GM12878 (cell line): ENCODE data around the gene RNF32. TPM values are rescaled to one million over a fixed set of nuclear protein-coding genes. Genes with fewer than 3 reads are reported as not detected.

Experiments used
- ATAC-seq: fragments of 200-7000 bp; cut with Tn5 transposase; 3 replicates; pipeline ENCODE4 v1.9.1; 2020; ENCODE audit warnings: mild to moderate bottlenecking, moderate library complexity
- BruUV-seq: library from RNA; stranded (reverse); fragments of 400-500 nt; replicated peaks from 2 replicates; lab custom pipeline; 2021; lab: Mats Ljungman, UMichigan
- CTCF ChIA-PET: fragments of 300-600 bp; sonication (Branson Sonifier 250); formaldehyde crosslinking; extraction: SDS; loops from one replicate; lab custom pipeline; 2021; ENCODE audit warnings: inconsistent platforms; lab: Yijun Ruan, JAX
- POLR2A ChIA-PET: fragments of 350-600 bp; formaldehyde crosslinking; extraction: SDS; loops from one replicate; lab custom pipeline; 2021; ENCODE audit warnings: inconsistent platforms; lab: Charles Lee
- RAD21 ChIA-PET: fragments of 300-600 bp; sonication (Branson Sonifier 250); formaldehyde crosslinking; loops from one replicate; lab custom pipeline; 2023; ENCODE audit warnings: antibody characterized with exemption; ENCODE audit not compliant: unreplicated experiment; lab: Charles Lee
- SMC1A ChIA-PET: fragments of 300-600 bp; sonication (Branson Sonifier 250); formaldehyde crosslinking; loops from one replicate; lab custom pipeline; 2023; ENCODE audit not compliant: unreplicated experiment, uncharacterized antibody; lab: Charles Lee
- DNase-seq: peaks from one replicate; pipeline ENCODE4 v3.0.0-alpha.2; 2011; ENCODE audit warnings: low read depth, low spot score
- FAIRE-seq: peaks from 3 replicates; lab custom pipeline; 2011; peaks lifted over from hg19 to GRCh38; lab: Jason Lieb, UNC
- H2AFZ ChIP-seq: 2 replicates; pipeline ENCODE4 v1.6.0; 2011; ENCODE audit warnings: low read depth, low read length, control low read depth; ENCODE audit not compliant: control insufficient read depth
- H3K27ac ChIP-seq: 2 replicates; pipeline ENCODE4 v1.5.1; 2011; ENCODE audit warnings: control low read depth; ENCODE audit not compliant: control insufficient read depth, insufficient read depth
- H3K27me3 ChIP-seq, 2 experiments: replicated peaks in 1 of 2; 2 replicates each; pipeline versions ENCODE4 v1.6.0 to v1.6.1; 2011; ENCODE audit warnings: low read length in 1 of 2; ENCODE audit not compliant: control insufficient read depth in 2 of 2, insufficient read depth in 2 of 2
- H3K36me3 ChIP-seq, 2 experiments: 2 replicates each; pipeline ENCODE4 v1.5.1; 2011; ENCODE audit warnings: low read length in 1 of 2; ENCODE audit not compliant: control insufficient read depth in 2 of 2, insufficient read depth in 2 of 2
- H3K4me1 ChIP-seq: 2 replicates; pipeline ENCODE4 v1.6.1; 2011; ENCODE audit warnings: mild to moderate bottlenecking, low read length, moderate library complexity, mixed read lengths; ENCODE audit not compliant: control insufficient read depth, insufficient read depth
- H3K4me2 ChIP-seq: 2 replicates; pipeline ENCODE4 v1.6.0; 2011; ENCODE audit warnings: control low read depth; ENCODE audit not compliant: control insufficient read depth, insufficient read depth
- H3K4me3 ChIP-seq: fragments of 200-600 bp; sonication (generic); 2 replicates; pipeline ENCODE4 v1.5.1; 2016
- H3K79me2 ChIP-seq: 2 replicates; pipeline ENCODE4 v1.6.0; 2011; ENCODE audit warnings: low read length; ENCODE audit not compliant: control insufficient read depth, insufficient read depth
- H3K9ac ChIP-seq: 2 replicates; pipeline ENCODE4 v1.8.0; 2011; ENCODE audit warnings: low read length, control low read depth, mixed read lengths; ENCODE audit not compliant: control insufficient read depth, insufficient read depth
- H3K9me3 ChIP-seq: replicated peaks from 3 replicates; pipeline ENCODE4 v1.5.1; 2011; ENCODE audit warnings: mild to moderate bottlenecking, low read length; ENCODE audit not compliant: control insufficient read depth, insufficient read depth
- H4K20me1 ChIP-seq: 2 replicates; pipeline ENCODE4 v1.6.0; 2011; ENCODE audit not compliant: control insufficient read depth, insufficient read depth
- BRCA1 ChIP-seq: IDR thresholded peaks from 2 replicates; pipeline ENCODE4 v1.6.1; 2011; ENCODE audit warnings: low read depth, low read length, improper control_type of control experiment
- EP300 ChIP-seq, 2 experiments: fragments of 150-350 bp in 1 of 2; IDR thresholded peaks; 2 replicates each; pipeline ENCODE4 v1.6.1; 2011 to 2012; ENCODE audit warnings: low read depth in 2 of 2, low read length in 2 of 2, borderline replicate concordance in 1 of 2, improper control_type of control experiment in 1 of 2, inconsistent platforms in 1 of 2; ENCODE audit not compliant: control insufficient read depth in 1 of 2
- NFYB ChIP-seq: IDR thresholded peaks from 2 replicates; pipeline ENCODE4 v1.6.1; 2011; ENCODE audit warnings: low read depth, mild to moderate bottlenecking, low read length, improper control_type of control experiment, moderate library complexity; ENCODE audit not compliant: insufficient read depth
- POU2F2 ChIP-seq: IDR thresholded peaks from 3 replicates; pipeline ENCODE4 v1.6.1; 2011; ENCODE audit warnings: low read depth, mild to moderate bottlenecking, low read length, borderline replicate concordance
- RELA ChIP-seq: fragments of 450-650 bp; IDR thresholded peaks from 2 replicates; pipeline ENCODE4 v1.8.0; 2014; ENCODE audit warnings: borderline replicate concordance; ENCODE audit not compliant: partially characterized antibody
- SPI1 ChIP-seq: IDR thresholded peaks from 2 replicates; pipeline ENCODE4 v1.6.1; 2011; ENCODE audit warnings: low read depth, mild to moderate bottlenecking, low read length, moderate library complexity, borderline replicate concordance; ENCODE audit not compliant: insufficient read depth
- SUZ12 ChIP-seq: fragments of 200-600 bp; sonication (generic); IDR thresholded peaks from one replicate; pipeline ENCODE4 v1.6.1; 2018; ENCODE audit warnings: antibody characterized with exemption, mild to moderate bottlenecking; ENCODE audit not compliant: unreplicated experiment
- TBL1XR1 ChIP-seq: IDR thresholded peaks from 2 replicates; pipeline ENCODE4 v1.6.1; 2012; ENCODE audit warnings: low read depth, low read length, improper control_type of control experiment
- YBX1 ChIP-seq: fragments of 450-650 bp; IDR thresholded peaks from 2 replicates; pipeline ENCODE4 v1.6.1; 2016; ENCODE audit warnings: antibody characterized with exemption
- ZNF217 ChIP-seq: fragments of 450-650 bp; IDR thresholded peaks from 2 replicates; pipeline ENCODE4 v1.6.1; 2017; ENCODE audit warnings: antibody characterized with exemption, mild to moderate bottlenecking
- WGBS: methylation state at CpG from one replicate; pipeline ENCODE4 v1.1.6; 2016; ENCODE audit warnings: low lambda C conversion rate; ENCODE audit not compliant: insufficient replicate concordance, insufficient coverage; ENCODE audit errors: missing lambda C conversion rate; 5-methylcytosine and 5-hydroxymethylcytosine counted together
- in situ Hi-C: fragments of 300-500 bp; cut with MboI; formaldehyde crosslinking; loops from 9 replicates; pipeline ENCODE4 v1.14.3; 2018; ENCODE audit warnings: mixed read lengths
- intact Hi-C: fragments of 100-400 bp; cut with micrococcal nuclease; formaldehyde crosslinking; loops from one replicate; pipeline ENCODE4 v1.14.2; 2022; ENCODE audit not compliant: unreplicated experiment
- polyA plus RNA-seq, 11 experiments: library from polyadenylated mRNA; depleted of rRNA in 4 of 11; unstranded in 6 of 11; stranded (reverse) in 5 of 11; fragments of >200 nt; fragmentation: Nextera tagmentation in 4 of 11; fragmentation: Illumina TruSeq in 1 of 11; extraction: Ambion mirVana in 4 of 11; extraction: Trizol in 1 of 11; gene quantifications; 1 replicate in 1 of 11; 2 replicates in 10 of 11; pipeline versions ENCODE4 v1.2.1 to v1.2.3, GENCODE V29; 2011 to 2016; ENCODE audit warnings: inconsistent platforms in 2 of 11, missing spikeins in 2 of 11, low read depth in 1 of 11
- total RNA-seq, 4 experiments: library from RNA; depleted of rRNA in 3 of 4; stranded (reverse); fragments of >200 nt in 3 of 4; fragmentation: Illumina TruSeq in 1 of 4; extraction: Trizol in 1 of 4; gene quantifications; 2 replicates each; pipeline versions ENCODE4 v1.2.1 to v1.2.3, GENCODE V29; 2013 to 2021
- TF ChIP-seq, protein P1 (sequence below): IDR thresholded peaks from 2 replicates; pipeline ENCODE4 v1.6.1; 2011; ENCODE audit warnings: low read depth, mild to moderate bottlenecking, low read length, moderate library complexity, borderline replicate concordance; ENCODE audit errors: extremely low read depth
- TF ChIP-seq, protein P2 (sequence below): IDR thresholded peaks from 2 replicates; pipeline ENCODE4 v1.6.1; 2012; ENCODE audit warnings: low read depth, low read length, improper control_type of control experiment

RNF32 gene
- total and polyA plus RNA-seq, 10 of the 15 experiments (the other 5 are each of a cell fraction or from before 2014, with no cell fraction given), result 2.5 to 7.2 (median 3.7) TPM

DNA sequence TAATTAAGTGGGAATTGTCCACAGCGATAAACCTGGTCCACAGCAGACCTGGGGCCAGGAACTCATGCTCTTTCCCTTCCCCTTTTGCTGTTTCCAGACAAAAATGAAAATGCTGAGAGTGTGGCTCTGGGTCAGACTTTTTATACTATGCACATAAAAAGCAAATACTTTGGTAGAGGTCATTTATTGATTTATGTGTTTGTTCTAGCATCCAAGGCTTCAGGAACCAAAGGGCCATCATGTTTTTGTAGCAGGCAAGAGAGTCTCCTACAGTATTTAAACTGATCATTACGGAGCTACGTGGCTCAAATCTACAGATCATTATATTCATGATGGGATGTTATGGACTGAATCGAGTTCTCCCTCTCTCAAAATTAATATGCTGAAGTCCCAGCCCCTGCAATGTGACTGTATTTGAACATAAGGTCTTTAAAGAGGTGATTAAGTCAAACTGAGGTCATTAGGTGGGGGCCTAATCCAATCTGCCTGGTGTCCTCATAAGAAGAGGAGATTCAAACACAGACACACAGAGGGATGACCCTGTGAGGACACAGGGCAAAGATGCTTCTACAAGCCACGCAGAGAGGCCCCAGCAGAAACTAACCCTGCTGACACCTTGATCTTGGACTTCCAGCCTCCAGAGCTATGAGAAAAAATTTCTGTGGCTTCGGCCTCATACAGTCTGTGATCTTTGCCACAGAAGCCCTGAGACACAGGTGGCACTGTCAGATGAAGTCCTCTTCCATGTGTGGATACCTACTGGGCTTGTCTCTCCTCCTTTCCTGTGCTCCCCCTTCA lies 46.1 kb upstream of the RNF32 start:
- no peaks in the 10 kb centered on the region for H3K4me1 ChIP-seq
- RAD21 ChIA-PET, result no interaction called here
- H2AFZ ChIP-seq, result no peak overlapping the region
- intact Hi-C loops, result no loop called here
- no peaks in the 10 kb centered on the region for H3K36me3 ChIP-seq
- H3K27me3 ChIP-seq, result no peaks in the 10 kb centered on the region
- WGBS, result 36% methylated on average over 6 of the region's 6 CpGs
- no peak overlapping the region for H3K27ac ChIP-seq
- DNase-seq (no peak), FAIRE-seq (no peak), ATAC-seq (no peak)
- no peaks in the 10 kb centered on the region for H4K20me1 ChIP-seq
- CTCF ChIA-PET, result interaction anchor here (0.8 to 1.5 kb wide), 3 partner anchors 8 to 15 kb away, joined by 3 to 7 read pairs (median 3); no protein-coding TSS in a partner anchor
- no peak overlapping the region for H3K4me2 ChIP-seq
- BruUV-seq, result no TSS peak
- no peak overlapping the region for H3K4me3 ChIP-seq
- POLR2A ChIA-PET, result no interaction called here
- SMC1A ChIA-PET, result interaction anchor here (2.3 kb wide), 1 partner anchor 9 kb away, joined by 12 read pairs; no protein-coding TSS in a partner anchor
- H3K9ac ChIP-seq, result no peak overlapping the region
- no peaks in the 10 kb centered on the region for H3K79me2 ChIP-seq
- H3K9me3 ChIP-seq, result no peaks in the 10 kb centered on the region; the same call in 2 of the 3 replicates
- TF ChIP-seq YBX1, result no peak
- TF ChIP-seq BRCA1, result no peak
- no peak for TF ChIP-seq NFYB
- no peak for TF ChIP-seq SPI1
- no peak for TF ChIP-seq EP300 (IDR thresholded peaks at IDR 0.05; ENCODE audit: borderline replicate concordance in 1 of 2, control insufficient read depth in 1 of 2, low read depth in 2 of 2, low read length in 2 of 2)
- in situ Hi-C loops, result no loop called here

DNA sequence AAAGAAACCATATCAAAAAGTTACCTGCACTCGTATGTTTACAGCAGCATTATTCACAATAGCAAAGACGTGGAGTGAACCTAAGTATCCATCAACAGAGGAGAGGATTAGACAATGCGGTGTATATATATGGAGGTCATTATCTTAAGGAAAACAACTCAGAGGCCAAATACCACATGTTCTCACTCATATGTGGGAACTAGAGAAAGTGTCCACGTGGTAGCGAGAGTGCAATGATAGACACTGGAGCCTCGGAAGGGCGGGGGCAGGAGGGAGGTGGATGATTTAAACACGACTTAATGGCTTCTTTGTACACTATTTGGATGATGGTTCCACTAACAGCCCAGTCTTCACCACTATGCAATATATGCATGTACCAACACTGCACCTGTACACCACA lies 40.1 kb upstream of the RNF32 start:
- no peaks in the 10 kb centered on the region for H3K36me3 ChIP-seq
- ChIA-PET CTCF (no interaction called here), RAD21 (no interaction called here), SMC1A (no interaction called here), POLR2A (no interaction called here)
- H3K9ac ChIP-seq, result no peak overlapping the region
- no peaks in the 10 kb centered on the region; a peak in 1 of 4 replicates for H3K27me3 ChIP-seq
- no peaks in the 10 kb centered on the region for H3K9me3 ChIP-seq
- DNase-seq (no peak), ATAC-seq (no peak), FAIRE-seq (no peak)
- H3K4me3 ChIP-seq, result no peak overlapping the region
- H2AFZ ChIP-seq, result no peak overlapping the region
- H4K20me1 ChIP-seq, result no peaks in the 10 kb centered on the region
- H3K27ac ChIP-seq, result no peak overlapping the region
- intact Hi-C loops (no loop called here), in situ Hi-C loops (no loop called here)
- 54% methylated on average over 8 of the region's 8 CpGs for WGBS
- H3K4me2 ChIP-seq, result no peak overlapping the region
- no peaks in the 10 kb centered on the region for H3K4me1 ChIP-seq
- BruUV-seq, result no TSS peak
- no peaks in the 10 kb centered on the region for H3K79me2 ChIP-seq
- no peak for TF ChIP-seq RELA
- TF ChIP-seq POU2F2, result no peak
- no peak for TF ChIP-seq SUZ12
- no peak for TF ChIP-seq ZNF217
- TF ChIP-seq, protein P1, sequence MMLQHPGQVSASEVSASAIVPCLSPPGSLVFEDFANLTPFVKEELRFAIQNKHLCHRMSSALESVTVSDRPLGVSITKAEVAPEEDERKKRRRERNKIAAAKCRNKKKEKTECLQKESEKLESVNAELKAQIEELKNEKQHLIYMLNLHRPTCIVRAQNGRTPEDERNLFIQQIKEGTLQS, result no peak
- TF ChIP-seq, protein P2, sequence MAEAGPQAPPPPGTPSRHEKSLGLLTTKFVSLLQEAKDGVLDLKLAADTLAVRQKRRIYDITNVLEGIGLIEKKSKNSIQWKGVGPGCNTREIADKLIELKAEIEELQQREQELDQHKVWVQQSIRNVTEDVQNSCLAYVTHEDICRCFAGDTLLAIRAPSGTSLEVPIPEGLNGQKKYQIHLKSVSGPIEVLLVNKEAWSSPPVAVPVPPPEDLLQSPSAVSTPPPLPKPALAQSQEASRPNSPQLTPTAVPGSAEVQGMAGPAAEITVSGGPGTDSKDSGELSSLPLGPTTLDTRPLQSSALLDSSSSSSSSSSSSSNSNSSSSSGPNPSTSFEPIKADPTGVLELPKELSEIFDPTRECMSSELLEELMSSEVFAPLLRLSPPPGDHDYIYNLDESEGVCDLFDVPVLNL, result no peak
- no peak for TF ChIP-seq TBL1XR1
